Measurements from ENCODE around the gene CHID1.

CHID1 gene

DNA sequence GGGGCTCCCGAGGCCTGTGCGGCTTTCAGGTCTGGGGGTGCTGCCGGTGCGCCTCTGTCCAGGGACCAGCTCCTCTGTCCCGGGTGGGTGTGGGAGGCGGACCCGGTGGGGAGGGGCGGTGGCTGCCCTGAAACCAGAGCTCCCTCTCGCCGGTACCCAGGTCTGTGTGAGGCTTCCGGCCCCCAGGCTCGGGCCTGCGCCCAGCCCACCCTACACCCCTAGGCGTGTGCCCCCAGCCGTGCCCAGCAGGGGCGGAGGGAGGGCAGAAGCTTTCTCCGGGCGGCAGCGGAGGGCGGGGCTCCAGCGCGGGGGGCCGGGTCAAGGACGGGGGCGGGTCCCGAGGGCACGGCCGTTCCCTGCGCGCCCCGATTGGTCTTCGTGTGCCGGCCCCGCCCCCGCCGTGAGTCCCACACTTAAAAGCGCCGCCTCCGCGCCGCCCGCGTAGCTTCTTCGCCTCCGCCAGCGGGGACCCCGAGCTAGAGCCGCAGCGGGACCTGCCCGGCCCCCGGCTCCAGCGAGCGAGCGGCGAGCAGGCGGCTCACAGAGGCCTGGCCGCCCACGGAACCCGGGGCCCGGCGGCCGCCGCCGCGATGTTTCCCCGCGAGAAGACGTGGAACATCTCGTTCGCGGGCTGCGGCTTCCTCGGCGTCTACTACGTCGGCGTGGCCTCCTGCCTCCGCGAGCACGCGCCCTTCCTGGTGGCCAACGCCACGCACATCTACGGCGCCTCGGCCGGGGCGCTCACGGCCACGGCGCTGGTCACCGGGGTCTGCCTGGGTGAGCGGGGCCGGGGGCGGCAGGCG, 91.3 kb downstream of the CHID1 start:
- DNase-seq = peak; percentile 92

DNA sequence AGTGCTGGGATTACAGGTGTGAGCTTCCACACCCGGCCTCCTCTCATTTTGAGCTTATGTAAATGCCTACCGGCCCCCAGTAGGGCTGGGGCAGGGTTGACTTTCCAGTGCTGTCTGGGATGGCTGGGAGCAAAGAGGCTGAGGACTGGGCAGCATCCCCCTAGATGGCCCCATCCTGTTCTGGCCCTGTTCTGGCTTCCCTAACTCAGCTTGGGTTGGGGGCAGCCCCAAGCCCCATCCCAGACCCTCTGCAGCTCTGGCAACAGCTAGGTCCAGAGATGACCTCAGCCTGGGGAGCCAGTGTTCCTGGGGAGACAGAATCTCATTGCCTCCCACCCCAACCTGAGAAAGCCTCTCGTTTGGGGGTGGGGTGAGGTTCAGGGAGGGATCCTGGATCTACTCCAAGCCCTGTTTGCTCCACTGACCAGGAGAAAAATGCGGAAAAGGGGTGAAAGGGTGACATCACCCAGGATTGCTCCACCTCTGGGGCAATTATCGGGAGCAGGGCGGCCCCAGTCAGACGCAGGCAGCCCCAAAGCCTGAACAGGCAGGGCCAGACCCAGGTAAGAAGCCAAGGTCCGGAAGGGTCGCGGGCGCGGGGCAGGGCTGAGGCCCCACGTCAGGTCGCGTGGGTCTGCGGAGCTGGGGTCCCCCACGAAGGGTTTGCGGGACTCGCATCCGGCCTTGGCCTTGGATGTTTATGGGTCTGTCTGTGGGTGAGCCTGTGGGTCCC, 92.0 kb downstream of the CHID1 start, which contains the start of gene PNPLA2:
PNPLA2 (plus strand) TSS at position 519 of the 733 bp plus-strand sequence. CDS start 805 bp downstream, outside the sequence.
- DNase-seq = no peak

All from OCI-M1 (cell line).